Calu3 (cell line): ENCODE data around the gene SLC4A11. TPM values are rescaled to one million over a fixed set of nuclear protein-coding genes. Genes with fewer than 3 reads are reported as not detected.
"Not testable (repeated sequence)": the region's sequence is repeated elsewhere in the genome, so short reads cannot be mapped to it uniquely, and the experiment has no call there.

Experiments
- BruUV-seq: library from RNA; stranded (reverse); fragments of 400-500 nt; replicated peaks from 2 replicates; lab custom pipeline; 2021; lab: Mats Ljungman, UMichigan
- CTCF ChIA-PET: fragments of 300-600 bp; sonication (Branson Sonifier 250); formaldehyde crosslinking; loops from one replicate; lab custom pipeline; 2022; ENCODE audit warnings: antibody characterized with exemption; lab: Charles Lee
- DNase-seq: peaks from one replicate; pipeline ENCODE4 v3.0.0; 2022
- H3K27ac Mint-ChIP-seq: one replicate; pipeline ENCODE4 v1.8.0; 2022; ENCODE audit warnings: mixed read lengths; ENCODE audit not compliant: unreplicated experiment
- H3K27me3 Mint-ChIP-seq: one replicate; pipeline ENCODE4 v1.8.0; 2022; ENCODE audit warnings: mixed read lengths; ENCODE audit not compliant: unreplicated experiment
- H3K36me3 Mint-ChIP-seq: one replicate; pipeline ENCODE4 v1.8.0; 2022; ENCODE audit warnings: mild to moderate bottlenecking, moderate library complexity, mixed read lengths; ENCODE audit not compliant: insufficient read depth, unreplicated experiment
- H3K4me1 Mint-ChIP-seq: one replicate; pipeline ENCODE4 v1.8.0; 2022; ENCODE audit warnings: mild to moderate bottlenecking, low read depth, mixed read lengths; ENCODE audit not compliant: unreplicated experiment
- H3K4me3 Mint-ChIP-seq: one replicate; pipeline ENCODE4 v1.8.0; 2022; ENCODE audit warnings: mild to moderate bottlenecking, low read depth, moderate library complexity, mixed read lengths; ENCODE audit not compliant: unreplicated experiment
- H3K9me3 Mint-ChIP-seq: one replicate; pipeline ENCODE4 v1.8.0; 2022; ENCODE audit warnings: low read depth, mixed read lengths; ENCODE audit not compliant: unreplicated experiment
- CTCF ChIP-seq: fragments of 200-600 bp; IDR thresholded peaks from one replicate; pipeline ENCODE4 v1.8.0; 2022; ENCODE audit warnings: antibody characterized with exemption; ENCODE audit not compliant: unreplicated experiment
- intact Hi-C: fragments of 100-400 bp; cut with micrococcal nuclease; formaldehyde crosslinking; loops from one replicate; pipeline ENCODE4 v1.10.0; 2022; ENCODE audit not compliant: unreplicated experiment
- total RNA-seq: library from RNA; stranded (reverse); gene quantifications from 2 replicates; pipeline ENCODE4 v1.2.3, GENCODE V29; 2022

Gene SLC4A11
- total RNA-seq, 1 experiment from 2014 or later = 9.4 TPM

DNA sequence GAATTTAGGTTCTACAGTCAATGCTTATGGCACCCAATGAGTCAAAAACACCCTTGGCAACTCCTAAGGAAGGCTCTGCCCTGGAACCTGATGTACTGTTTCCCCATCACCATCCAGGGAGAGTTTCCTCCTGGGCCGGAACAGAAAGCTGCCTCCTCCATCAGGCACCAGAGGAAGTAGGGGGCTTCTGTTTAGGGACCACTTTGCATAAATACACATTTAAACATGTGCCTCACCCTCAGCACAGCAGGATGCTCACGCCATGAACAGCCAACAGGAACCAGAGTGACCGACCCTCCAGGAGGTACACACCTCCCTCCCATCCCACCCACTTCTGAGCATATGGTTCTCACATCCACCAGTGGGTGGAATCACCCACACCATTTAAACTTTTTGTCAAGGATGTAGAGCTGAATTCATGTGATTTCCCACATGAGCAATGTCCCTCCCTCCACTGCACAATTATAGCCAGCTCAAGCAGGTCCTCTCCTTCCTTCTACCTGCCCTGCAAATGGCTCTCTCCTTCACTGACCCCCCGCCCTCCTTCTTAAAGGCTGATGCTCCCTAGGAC is 49.3 kb downstream of the SLC4A11 start:
- CTCF ChIA-PET = interaction anchor here (0.6 kb wide), 2 partner anchors 9 to 101 kb away, joined by 4 to 6 read pairs; no protein-coding TSS in a partner anchor
- Mint-ChIP-seq H3K27me3 (no peaks in the 10 kb centered on the region), H3K27ac (no peak overlapping the region), H3K4me1 (no peaks in the 10 kb centered on the region), H3K4me3 (no peak overlapping the region), H3K9me3 (no peaks in the 10 kb centered on the region), H3K36me3 (peaks cover 11% of the 10 kb centered on the region)
- DNase-seq = no peak
- intact Hi-C loops = no loop called here
- no peak for TF ChIP-seq CTCF
- no TSS peak for BruUV-seq

GRCh38 chr20:3188823-3189413 is 50.1 kb downstream of the SLC4A11 start:
- BruUV-seq = no TSS peak
- no peak overlapping the region for H3K27ac Mint-ChIP-seq
- H3K9me3 Mint-ChIP-seq = no peaks in the 10 kb centered on the region

DNA sequence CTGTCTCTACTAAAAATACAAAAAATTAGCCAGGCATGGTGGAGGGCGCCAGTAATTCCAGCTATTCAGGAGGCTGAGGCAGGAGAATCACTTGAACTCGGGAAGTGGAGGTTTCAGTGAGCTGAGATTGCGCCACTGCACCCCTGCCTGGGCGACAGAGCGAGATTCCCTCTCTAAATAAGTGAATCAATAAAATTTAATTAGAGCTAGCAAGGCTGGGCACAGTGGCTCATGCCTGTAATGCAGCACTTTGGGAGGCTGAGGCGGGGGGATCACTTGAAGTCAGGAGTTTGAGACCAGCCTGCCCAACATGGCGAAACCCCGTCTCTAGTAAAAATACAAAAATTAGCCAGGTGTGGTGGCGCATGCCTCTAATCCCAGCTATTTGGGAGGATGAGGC is 51.1 kb downstream of the SLC4A11 start:
- H3K27ac Mint-ChIP-seq, BruUV-seq, CTCF ChIA-PET, H3K36me3 Mint-ChIP-seq, H3K9me3 Mint-ChIP-seq, DNase-seq, intact Hi-C loops, H3K27me3 Mint-ChIP-seq, H3K4me1 Mint-ChIP-seq, H3K4me3 Mint-ChIP-seq: not testable (repeated sequence)

More at GRCh38 chr20:3188823-3189413, 50.1 kb downstream of the SLC4A11 start:
- DNase-seq = no peak
- no peak overlapping the region for H3K4me3 Mint-ChIP-seq
- CTCF ChIA-PET = interaction anchor here (0.6 kb wide), 2 partner anchors 9 to 102 kb away, joined by 4 to 6 read pairs; no protein-coding TSS in a partner anchor
- no peaks in the 10 kb centered on the region for H3K4me1 Mint-ChIP-seq
- H3K36me3 Mint-ChIP-seq = peaks cover 11% of the 10 kb centered on the region
- intact Hi-C loops = no loop called here
- no peak for TF ChIP-seq CTCF
- no peaks in the 10 kb centered on the region for H3K27me3 Mint-ChIP-seq

DNA sequence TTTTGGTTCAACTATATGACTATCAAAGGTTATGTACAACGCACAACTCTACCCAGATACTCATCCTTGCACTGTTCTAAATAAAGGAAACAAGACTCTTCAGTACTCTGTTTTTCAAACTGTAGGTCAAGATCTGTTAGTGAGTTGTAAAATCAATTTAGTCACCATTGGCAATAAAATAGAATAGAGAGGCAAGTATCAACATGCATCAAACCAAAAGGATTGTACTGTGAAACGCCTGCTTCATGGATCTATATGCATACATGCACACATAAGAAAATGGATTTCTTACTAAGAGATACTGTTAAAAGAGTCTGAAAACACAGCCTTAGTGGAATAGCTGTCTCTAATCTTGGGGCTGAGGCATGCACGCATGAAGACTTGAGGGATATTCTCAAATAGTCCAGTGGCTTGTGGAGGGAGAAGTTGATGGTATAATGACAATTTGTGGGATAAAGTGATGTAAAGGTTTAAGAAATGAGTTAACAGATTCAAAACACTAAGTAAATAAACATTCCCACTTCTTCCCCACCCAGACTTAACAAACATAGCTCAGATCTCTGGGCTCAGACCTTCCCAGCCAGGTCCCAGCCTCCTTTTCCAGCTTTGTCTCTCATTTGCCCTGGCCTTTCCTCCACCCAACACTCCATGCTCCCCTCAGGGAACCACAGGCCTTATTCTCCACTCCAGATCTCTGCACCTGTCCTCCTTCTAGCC is 54.9 kb downstream of the SLC4A11 start:
- no peak for TF ChIP-seq CTCF
- CTCF ChIA-PET = no interaction called here
- DNase-seq = no peak
- no peaks in the 10 kb centered on the region for H3K9me3 Mint-ChIP-seq
- intact Hi-C loops = no loop called here
- H3K27me3 Mint-ChIP-seq = no peaks in the 10 kb centered on the region
- H3K4me3 Mint-ChIP-seq = no peak overlapping the region
- peaks cover 5% of the 10 kb centered on the region for H3K36me3 Mint-ChIP-seq
- no peaks in the 10 kb centered on the region for H3K4me1 Mint-ChIP-seq
- no peak overlapping the region for H3K27ac Mint-ChIP-seq
- BruUV-seq = no TSS peak

DNA sequence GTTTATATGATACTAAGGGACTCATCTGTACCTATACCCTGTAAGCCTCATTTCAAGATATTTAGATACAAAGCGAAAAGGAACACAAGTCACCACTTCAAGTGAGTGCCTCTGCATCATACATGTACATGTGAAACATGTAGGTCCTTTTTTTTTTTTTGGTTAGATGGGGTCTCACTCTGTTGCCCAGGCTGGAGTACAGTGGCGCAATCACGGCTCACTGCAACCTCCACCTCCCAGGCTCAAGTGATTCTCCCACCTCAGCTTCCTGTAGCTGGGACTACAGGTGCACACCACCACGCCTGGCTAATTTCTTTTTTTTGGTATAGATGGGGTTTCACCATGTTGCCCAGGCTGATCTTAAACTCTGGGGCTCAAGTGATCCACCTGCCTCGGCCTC is 56.6 kb downstream of the SLC4A11 start:
- H3K27me3 Mint-ChIP-seq, BruUV-seq, H3K9me3 Mint-ChIP-seq, CTCF ChIA-PET, H3K36me3 Mint-ChIP-seq, H3K4me3 Mint-ChIP-seq, H3K27ac Mint-ChIP-seq, H3K4me1 Mint-ChIP-seq, intact Hi-C loops, DNase-seq: not testable (repeated sequence)
